NCI-H1417 (cell line): ENCODE data around the gene CCDC187.
"Not testable (repeated sequence)": the region's sequence is repeated elsewhere in the genome, so short reads cannot be mapped to it uniquely, and the experiment has no call there.

Experiments
- DNase-seq, 3 experiments: peaks; one replicate each; lab custom pipeline; 2025; lab: John Stamatoyannopoulos, UW

CCDC187 gene

GRCh38 chr9:136239135-136239982, 64.5 kb downstream of the CCDC187 start:
- DNase-seq, result peak in 2 of 3 experiments; percentile 84 to 93

- peak in 2 of 3 experiments; percentile 26 to 41 for DNase-seq
Observed at GRCh38 chr9:136238342-136238732, 65.6 kb downstream of the CCDC187 start.

- no peak for DNase-seq
Observed at GRCh38 chr9:136237486-136238341, 66.2 kb downstream of the CCDC187 start.

- not testable (repeated sequence) for DNase-seq
Observed at GRCh38 chr9:136236471-136237410, 67.2 kb downstream of the CCDC187 start.

DNA sequence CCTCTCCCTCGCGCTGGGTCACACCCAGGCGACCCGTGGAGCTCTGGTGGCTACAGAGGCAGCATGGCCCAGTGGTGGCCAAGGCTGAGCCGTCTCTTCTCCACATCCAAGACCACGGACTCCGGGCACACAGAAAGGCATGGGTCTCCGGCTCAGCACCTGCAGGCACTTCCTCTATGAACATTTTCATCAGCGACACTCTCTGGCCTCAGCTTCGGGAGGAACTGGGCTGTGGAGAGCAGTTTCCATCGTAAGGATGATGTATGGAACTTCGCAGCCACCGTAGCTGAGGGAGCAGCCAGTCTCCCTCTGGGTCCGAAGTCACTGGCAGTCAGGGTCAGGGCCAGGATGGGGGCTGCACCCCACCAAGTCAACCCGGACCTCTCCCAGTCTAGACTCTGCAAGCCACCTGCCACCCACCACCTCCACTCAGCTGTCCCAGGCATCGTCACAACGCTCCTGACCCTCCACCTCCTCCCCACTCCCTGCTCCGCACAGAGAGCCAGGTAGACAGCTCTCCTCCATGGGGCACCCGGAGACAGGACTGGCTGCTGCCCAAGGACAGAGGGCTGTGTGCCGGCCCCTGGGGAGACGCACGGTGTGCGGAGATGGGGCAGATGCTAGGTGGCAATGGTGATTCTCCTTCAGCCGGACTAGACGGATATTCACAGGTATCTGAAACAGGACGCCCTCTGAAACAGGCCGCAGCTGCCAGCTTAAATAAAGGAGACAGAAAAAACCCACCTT, 68.0 kb downstream of the CCDC187 start:
- DNase-seq, result no peak

- DNase-seq, result no peak
Observed at GRCh38 chr9:136235171-136235570, 68.7 kb downstream of the CCDC187 start.

- no peak for DNase-seq
Observed at GRCh38 chr9:136234597-136234996, 69.3 kb downstream of the CCDC187 start.

DNA sequence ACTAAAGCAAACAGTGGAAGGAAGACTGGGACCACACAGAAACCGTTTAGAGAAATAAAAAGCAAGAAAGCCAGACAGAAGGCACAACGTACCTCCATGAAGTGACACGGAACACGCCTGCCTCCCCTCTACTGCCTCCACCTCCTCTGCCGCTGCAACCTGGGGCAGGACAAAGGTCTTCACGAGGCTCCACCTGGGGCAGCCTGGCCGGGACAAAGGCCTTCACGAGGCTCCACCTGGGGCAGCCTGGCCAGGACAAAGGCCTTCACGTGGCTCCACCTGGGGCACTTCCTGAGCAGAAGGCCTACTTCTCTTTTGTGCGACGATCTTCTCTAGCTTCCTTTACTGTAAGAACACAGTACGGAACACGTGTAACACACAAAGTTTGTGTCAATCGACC, 70.0 kb downstream of the CCDC187 start:
- no peak for DNase-seq

DNA sequence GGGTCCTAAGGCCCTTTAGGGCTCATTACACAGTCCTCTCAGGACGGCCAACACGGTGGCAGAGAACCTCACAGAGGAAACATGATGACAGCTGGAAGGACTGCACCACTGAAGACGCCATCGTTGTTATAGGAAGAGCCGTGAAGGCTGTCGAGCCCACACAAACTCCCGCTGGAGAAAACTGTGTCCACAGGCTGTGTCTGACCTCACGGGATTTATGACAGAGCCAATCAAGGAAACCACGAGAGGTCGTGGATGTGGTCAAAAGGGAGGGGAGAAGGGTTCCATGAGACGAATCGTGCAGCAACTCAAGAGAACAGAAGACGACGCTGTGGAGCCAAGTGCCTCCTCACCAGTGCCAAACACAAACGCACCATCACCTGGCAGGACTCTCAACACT, 70.5 kb downstream of the CCDC187 start:
- no peak for DNase-seq

- peak in 2 of 3 experiments; percentile 9 to 52 for DNase-seq
Observed at GRCh38 chr9:136232969-136233368, 70.9 kb downstream of the CCDC187 start.

DNA sequence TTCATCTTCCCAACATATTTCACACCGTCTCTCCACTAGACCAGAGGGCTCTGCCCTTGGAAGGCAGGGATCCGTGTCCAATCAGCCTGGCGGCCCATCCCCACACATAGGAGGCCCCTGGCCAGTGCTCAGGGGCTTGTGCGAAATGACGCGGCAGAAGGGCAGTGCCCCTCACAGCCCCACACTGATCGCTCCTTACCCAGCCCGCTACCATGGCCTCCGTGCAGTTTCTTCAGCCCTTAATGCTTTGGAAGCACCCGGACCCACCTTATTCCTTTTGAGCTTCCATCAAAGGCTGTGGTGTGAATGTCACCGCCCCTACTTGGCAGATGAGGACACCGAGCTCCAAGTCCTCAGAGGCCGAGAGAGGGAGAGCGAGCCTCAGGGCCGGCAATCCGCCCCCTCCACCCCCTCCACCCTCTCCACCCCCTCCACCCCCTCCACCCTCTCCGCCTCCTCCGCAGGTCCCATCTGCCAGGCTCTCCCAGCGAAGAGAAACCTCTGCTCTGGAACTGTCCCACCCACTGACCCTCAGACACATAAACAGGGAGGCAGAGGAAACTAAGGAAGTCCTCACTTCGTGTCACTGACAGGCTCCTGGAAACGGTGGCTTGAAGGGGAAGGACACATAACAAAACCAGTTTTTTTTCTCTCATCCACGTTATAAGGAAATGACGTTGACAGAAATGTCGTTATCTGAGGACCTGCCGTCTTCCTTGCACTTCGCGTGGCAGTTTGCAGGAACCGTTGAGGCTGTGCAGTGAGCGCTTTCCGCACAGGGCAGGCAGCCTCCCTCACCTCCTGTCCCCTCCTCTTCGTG, 72.2 kb downstream of the CCDC187 start:
- no peak for DNase-seq

DNA sequence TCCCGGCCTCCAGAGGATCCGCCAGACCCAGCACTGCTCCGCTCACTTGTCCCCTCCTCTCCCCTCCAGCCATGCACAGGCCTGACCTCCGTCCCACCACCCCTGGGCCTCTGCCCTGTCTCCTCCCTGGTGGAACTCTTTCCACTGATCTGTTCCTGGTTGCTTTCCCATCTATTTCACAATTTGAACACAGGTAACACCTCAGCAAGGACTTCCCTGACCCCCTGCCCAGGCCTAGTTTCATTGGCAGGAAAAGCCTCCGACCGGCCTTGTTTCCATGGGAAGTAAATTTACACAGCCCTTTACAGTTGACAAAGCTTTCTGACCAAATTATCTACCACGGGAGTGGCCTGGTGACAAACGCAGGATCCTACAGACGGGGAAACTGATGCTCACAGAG, 73.1 kb downstream of the CCDC187 start:
- DNase-seq, result no peak

DNA sequence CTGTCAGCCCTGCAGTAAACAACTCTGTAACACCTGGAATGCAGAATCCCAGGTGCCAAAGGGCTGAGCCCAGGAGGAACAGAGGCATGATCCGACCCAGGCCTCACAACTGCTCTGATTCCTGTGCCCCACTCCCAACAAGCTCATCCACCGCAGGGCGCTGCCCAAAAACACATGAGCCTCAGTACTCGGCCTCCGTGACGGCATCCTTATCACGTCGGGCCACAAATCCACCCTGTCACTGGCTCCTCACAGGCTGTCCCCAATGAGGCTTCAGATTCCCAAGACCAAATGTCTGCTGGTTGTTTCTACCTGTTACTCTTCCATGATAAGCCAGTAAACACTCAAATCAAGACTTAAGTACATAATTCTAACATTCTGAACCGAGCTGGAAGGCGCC, 73.5 kb downstream of the CCDC187 start:
- no peak for DNase-seq

DNA sequence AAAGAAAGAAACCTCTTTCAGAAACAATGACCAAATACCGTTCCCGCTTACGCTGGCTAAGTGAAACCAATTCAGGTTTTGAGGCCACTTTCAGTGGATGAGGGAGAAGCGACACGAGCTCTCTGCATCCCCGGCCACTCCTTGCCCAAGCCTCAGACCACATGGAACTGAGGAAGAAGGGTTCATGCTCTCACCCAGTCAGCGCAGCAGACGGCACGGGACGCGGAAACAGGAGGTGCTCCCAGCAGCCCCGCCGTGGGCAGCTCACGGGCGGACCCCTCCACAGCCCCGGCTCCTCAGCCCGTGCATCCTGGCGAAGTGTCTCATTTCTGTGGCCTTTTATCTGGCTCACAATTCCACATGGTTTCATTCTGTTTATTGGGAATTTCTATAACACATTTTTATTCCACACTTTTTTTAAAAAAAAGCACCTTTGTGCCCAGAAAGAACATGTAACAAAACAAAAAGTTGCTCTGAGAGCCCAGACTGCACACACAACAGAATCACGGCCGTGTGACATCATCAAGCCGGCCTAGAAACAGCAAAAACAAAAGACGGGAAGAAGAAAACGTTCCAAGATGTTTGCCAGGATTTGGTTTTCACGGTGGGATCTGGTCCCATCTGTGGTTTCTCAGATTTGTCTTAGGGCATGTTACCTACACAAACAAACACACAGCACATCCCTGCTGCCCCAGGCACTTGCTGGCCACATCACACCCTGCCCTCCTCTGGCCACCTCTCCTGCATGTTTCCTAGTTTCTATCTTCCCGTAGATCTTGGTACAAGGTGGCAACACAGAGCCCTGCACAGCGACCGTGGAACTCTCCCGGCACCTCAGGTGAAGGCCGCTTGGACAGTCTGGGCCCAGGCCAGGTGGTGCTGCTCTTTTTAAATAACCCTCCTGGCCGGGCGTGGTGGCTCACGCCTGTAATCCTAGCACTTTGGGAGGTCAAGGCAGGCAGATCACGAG, 74.5 kb downstream of the CCDC187 start:
- no peak for DNase-seq

DNA sequence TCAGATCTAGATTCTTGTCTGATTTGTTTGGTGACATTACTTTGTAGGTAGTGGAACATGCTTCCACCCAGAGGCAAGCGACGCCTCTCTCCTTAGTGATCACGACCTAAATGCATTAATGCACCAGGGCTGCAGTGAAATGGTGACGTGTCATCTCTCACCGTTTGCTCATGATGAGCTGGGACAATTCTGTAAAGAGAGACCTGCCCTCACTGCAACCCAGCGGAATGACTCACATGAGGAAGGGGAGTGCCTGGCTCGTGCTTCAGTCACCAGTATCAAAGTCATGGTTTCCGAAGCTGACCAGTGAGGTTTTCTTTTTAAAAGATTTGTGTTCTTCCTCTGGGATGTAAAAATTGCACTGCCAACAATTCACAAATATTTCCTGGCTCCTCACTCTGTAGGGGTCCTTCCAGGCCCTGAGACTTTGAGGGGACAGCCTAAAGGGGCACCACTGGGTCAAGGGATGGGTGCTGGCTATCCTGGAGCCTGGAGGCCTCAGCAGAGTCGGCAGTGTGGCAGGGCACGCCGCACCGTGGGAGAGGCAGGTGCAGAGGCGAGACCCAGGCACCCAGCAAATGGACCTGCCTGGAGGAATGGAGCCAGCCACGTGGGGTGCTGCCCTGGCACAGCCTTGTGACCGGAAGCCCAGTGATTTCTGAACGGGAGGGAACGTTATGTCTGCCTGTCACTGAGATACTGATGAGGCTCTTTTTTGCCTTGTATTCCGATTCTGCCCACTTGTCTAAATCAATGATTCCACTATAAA, 75.6 kb downstream of the CCDC187 start:
- DNase-seq, result no peak

DNA sequence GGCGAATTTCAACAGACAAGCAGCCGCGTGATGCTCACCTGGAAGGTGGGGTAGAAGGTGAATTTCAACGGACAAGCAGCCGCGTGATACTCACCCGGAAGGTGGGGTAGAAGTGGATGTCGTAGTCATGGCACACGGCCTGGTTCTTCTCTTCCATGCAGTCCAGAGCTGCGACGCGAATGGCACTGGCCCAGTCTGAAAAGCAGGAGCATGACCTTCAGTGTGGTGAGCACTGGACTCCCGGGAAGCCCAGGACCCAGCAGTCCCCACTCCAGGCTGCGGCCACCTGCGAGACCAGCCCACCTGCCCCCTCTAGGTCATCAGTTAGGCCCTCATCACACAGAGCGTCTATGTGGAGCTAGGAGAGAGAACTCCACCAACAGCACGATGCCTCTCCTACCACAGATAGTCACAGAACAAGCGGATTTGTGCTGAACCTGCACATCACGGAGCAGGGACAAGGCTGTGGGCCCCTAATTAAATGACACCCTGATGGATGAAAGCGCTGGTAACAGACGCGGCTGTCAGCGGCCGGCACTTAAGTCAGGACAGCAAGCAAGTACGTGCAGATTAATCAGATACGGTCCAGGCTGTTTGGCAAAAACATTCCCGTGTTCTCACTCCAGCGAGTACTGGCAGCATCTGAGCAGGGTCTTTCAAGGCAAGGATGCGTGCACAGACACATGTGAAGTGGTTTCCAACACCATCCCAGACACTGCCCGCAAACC, 77.0 kb downstream of the CCDC187 start:
- no peak for DNase-seq
